NCI-H460 (cell line): ENCODE measurements around the gene TBC1D4. TPM values are rescaled to one million over a fixed set of nuclear protein-coding genes. Genes with fewer than 3 reads are reported as not detected.
A peak's percentile ranks its signal among the peaks of the same experiment; 100 is the strongest.
"Not testable (repeated sequence)": the region's sequence is repeated elsewhere in the genome, so short reads cannot be mapped to it uniquely, and the experiment has no call there.

Source experiments
- DNase-seq: peaks from one replicate; pipeline ENCODE4 v3.0.0-alpha.2; 2016; ENCODE audit warnings: low read depth; ENCODE audit errors: extremely low read depth
- total RNA-seq: library from RNA; depleted of rRNA; stranded (reverse); fragments of >200 nt; shearing (Covaris generic); gene quantifications from 2 replicates; pipeline ENCODE4 v1.2.3, GENCODE V29; 2014

TBC1D4 gene
- total RNA-seq, 1 experiment from 2014 or later: 14.0 TPM

DNA sequence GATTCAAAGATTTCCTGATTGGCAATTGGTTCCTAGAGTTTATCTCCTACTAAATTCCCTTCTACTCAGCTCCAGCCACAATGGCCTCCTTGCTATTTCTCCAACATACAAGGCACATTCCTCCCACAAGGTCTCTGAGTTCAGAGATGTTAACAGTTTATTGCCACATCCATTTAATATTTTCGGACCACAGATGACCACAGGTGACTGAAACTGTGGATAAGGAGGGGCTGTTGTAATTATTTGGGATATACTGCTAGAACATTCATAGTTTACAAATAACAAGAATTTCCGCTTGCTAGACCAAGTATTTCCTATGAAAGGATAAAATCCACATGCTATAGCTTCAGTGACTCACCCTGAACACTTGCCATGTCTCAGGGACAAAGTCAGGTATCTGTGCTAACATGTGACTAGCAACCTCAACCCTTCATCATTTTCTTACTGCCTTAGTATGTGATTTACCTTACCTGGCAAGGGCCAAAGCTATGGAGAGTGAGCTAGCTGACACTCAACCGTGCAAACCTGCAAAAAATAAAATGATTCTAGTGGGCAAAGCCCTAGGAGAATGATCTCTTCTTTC is 117.7 kb downstream of the TBC1D4 start:
- DNase-seq: no peak

DNA sequence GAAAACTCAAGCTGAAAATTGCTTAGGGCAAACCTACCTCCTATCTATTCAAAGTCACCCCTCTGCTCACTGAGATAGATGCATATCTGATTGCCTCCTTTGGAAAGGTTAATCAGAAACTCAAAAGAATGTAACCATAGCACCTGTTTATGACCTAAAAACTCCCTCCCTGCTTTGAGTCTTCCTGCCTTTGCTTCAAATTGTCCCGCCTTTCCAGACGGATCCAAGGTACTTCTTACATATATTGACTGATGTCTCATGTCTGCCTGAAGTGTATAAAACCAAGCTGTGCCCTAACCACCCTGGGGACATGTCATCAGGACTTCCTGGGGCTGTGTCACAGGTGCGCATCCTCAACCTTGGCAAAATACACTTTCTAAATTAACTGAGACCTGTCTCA is 118.6 kb downstream of the TBC1D4 start:
- no peak for DNase-seq

DNA sequence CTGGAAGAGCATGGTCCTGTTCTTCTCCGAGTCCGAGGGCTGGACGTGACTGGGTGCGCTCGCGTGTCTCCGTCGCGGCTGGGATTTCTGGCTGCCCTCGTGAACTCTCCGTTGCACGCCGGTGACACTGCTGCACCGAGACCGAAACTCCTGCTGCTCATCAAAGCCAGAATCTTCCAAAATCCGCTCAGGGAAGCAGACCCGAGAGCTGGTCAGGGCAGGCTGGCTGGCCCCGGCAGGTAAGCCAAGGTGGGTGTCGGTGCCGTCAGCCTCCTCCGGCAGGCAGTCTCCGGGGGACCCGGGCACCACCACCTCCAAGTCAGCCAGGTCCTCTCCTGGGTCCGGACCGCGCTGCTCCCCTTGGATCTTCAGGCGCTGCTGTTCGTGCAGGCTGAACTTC is 119.9 kb downstream of the TBC1D4 start:
- no peak for DNase-seq

DNA sequence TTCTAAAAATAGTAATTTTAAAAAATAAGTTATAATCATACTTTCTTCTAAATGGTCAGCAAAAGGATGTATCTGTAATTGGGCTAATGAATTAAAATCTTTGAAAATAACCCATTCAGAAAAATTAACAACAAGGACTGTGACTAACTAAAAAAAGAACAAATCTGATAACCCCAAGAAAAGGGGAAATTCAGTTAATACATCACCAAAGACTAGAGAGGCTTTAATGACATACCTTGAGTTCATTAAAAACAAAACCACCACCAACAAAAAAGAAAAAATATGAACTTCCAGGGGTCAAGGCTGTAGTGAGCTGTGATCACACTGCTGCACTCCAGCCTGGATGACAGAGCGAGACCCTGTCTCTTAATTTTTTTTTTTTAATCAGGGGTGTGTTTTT is 121.8 kb downstream of the TBC1D4 start:
- DNase-seq: no peak

DNA sequence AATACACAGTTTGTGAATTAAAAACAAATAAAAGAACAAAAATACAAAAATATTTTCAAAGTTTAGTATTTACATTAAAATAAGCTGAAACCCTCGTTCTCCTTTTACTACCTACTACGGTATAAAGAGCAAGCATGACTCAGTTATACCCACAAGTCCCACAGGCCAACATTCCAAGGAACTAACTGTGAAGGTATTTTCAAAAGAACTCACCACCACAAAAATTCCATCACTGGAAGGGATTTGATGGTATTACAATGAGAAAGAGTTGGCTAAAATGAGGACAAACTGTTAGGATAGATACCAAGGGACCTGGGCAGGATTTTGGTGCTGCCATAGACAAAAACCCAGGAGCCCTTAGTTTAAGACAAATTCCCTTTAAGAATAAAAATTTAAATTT is 122.7 kb downstream of the TBC1D4 start:
- DNase-seq: no peak

DNA sequence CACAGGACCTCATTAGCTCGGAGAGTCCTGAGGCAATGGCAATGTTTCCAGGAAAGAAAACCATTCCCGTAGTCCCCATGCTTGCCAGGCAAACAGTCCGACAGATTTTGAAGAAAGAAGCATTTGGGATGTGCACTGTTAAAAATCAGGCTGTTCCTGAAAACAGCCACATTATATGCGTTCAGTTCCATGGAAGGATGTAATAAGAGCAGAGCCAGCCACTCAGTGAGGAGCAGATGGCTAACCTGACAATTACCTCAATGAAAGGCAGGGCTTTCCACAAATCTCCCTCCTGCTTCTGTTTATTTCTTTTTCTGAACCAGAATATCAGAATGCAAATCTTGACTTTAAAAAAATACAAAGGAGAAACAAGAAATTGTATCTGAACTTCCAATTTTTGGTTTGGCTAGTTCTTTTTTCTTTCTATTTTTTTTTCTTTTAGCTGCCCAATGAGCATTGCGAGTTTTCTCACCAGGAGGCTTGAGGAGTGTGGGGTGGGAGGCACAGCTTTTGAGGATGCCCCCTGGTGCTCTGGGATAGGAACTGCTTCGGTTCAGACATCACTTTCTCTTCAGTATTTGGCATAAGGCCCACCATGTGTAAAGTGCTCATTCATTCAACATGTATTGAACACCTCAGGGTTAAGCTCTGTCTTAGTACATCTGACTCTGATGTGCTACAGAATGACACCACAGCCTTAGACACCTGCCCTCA is 124.2 kb downstream of the TBC1D4 start:
- peak; percentile 70 for DNase-seq

DNA sequence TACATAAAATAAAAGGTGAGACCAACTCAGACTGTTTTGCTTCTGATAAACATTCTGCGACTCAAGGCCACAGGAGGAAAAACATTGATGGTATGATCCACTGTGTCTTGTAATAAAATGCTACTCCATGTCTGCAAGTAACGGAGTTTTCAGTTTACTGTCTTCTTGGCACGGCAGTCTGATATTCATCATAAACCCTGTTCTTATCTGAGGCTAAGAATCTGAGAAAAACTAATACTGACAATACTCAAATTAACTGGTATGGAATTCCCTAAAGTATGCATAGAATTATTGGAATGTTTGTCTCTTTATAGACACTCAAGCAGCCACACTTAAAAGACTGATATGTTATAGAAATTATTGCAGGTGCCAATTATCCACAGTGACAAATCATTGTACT is 125.5 kb downstream of the TBC1D4 start:
- DNase-seq: no peak

DNA sequence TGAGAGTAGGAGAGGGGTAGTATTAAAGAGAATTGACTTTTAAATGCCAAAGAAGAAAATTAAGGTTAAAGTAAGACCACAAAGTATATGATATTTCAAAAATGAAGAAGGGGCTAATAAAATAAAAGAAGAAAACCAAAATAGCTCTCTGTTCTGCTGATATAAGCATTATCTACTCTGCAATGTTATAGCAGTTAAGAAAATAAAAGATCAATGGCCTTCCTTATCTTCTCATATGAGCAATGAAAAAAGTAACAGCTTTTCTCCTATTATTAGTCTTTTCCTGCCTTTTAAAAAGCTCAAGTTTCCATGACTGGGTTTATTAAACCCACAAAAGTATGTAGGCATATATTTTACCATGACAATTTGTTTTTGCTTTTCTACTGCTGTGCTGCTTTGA is 126.4 kb downstream of the TBC1D4 start:
- no peak for DNase-seq

DNA sequence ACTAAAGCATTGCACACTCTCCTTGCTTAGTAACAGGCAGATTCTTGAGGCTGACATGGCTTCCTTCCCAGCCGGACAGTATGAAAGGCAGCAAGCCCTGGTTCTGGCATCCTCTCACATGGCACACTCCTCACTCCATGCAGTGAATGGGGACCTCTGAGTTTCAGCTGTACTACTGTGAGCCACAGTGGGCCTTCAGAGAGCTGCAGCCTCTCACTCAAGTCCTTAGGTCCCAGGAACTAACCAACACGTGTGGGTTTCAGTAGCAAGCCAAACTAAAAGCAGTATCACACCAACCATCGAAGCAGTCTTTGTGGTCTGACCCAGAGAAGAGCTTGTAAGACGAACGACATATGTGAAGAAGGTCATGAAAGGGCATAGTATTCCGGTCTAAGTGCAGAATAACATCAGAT is 128.2 kb downstream of the TBC1D4 start:
- DNase-seq: no peak

DNA sequence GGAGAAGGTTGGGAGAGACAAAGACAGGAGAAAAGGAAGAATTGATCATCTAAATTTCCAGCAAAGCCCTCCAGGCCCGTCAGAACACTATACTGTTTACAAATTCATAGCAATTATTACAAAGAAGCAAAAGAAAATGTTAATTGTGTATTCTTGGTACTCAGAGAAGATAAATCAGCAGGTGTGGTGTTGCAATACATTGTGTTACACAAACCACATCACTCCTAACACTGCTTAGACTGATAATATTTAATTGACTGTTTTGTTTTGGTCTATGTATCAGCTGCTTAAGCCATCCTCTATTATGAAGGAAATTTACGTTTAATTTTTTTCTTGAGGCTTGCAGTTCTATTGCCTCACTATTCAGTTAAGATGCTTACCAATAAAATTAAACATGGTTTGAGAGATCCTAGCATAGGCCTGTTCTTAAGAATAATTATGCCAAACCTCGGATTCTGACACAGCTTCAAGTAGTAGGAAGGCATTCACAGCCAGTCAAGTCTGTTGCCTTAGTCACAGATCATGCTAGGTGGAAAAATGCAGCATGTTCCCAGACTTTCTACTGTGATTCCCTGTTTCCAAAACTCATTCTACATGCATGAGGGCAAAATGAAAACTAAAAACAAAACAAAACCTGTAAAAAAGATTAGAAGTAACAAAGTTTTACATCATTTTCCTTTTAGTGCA is 129.2 kb downstream of the TBC1D4 start:
- no peak for DNase-seq

DNA sequence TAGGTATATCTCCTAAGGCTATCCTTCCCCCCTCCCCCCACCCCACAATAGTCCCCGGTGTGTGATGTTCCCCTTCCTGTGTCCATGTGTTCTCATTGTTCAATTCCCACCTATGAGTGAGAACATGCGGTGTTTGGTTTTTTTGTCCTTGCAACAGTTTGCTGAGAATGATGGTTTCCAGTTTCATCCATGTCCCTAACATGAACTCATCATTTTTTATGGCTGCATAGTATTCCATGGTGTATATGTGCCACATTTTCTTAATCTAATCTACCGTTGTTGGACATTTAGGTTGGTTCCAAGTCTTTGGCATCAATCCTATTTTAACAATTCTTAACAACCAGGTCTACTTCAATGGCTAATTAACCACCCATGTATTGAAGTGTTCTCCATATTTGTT is 130.4 kb downstream of the TBC1D4 start:
- not testable (repeated sequence) for DNase-seq

DNA sequence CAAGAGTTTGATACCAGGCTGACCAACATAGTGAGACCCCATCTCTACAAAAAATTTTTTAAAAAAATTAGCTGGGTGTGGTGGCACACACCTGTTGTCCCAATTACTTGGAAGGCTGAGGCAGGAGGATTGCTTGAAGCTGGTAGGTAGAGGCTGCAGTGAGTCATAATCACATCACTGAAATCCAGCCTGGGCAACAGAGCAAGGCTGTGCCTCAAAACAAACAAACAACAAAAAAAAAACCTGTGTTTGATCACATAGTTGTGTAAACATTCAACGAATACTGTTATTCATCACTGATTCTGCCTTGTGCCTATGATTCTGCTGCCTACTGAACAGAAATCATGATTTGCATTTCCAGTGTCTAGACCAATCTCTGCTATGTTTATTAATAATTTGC is 134.0 kb downstream of the TBC1D4 start:
- DNase-seq: peak; percentile 29

DNA sequence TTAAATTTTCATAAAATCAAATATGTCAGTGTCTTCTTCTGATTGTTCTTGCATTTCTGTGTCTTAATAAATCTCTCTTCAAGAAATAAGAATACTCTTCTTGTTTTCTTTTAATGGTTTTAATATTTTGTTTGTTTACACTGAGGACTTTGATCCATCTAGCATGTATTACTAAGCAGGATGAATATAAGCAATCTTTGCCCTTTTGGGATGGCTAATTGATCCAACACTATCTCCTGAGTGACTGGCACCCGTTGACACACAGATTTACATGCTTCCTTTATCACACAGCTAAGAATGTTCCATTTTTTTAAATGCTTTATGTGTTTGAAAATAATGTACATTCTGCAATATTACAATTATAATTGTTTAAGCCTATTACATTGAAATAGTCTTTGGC is 134.5 kb downstream of the TBC1D4 start:
- no peak for DNase-seq

DNA sequence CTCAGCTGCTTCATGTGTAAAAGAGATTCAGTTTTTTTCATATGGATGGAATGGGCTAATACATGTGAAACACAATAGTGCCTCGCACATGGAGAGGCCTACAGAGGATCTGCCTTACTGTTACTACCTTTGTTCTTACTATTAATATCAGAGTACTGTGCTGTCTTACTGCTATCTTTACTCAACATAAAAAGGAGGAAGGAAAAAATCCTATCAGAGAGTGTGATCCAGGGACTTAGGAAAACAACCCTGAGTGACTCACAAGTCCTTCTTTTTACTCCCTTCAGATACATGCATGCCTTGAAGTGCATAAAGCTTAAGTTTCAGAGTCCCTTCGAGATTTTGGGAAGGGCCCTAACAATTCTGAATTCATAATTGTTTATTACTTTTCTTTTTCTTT is 136.8 kb downstream of the TBC1D4 start:
- no peak for DNase-seq

DNA sequence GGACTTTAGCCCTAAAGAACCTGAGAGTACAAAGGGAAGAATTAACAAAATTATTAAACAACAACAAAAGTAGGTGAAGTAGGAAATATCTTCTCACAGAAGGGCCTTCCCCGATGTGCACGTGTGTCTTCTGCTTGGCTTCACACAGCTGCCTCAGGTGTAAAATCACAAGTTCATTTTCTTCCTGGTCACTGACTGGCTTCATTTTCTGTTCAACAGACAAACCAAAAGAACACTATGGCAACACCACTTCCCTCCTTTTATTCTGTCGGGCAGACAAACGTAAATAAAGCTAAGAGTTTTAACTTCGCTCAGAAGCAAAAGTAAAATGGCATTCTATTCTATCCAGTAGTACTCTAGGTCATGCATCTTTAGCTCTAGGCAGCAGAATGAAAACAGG is 140.9 kb downstream of the TBC1D4 start:
- no peak for DNase-seq

DNA sequence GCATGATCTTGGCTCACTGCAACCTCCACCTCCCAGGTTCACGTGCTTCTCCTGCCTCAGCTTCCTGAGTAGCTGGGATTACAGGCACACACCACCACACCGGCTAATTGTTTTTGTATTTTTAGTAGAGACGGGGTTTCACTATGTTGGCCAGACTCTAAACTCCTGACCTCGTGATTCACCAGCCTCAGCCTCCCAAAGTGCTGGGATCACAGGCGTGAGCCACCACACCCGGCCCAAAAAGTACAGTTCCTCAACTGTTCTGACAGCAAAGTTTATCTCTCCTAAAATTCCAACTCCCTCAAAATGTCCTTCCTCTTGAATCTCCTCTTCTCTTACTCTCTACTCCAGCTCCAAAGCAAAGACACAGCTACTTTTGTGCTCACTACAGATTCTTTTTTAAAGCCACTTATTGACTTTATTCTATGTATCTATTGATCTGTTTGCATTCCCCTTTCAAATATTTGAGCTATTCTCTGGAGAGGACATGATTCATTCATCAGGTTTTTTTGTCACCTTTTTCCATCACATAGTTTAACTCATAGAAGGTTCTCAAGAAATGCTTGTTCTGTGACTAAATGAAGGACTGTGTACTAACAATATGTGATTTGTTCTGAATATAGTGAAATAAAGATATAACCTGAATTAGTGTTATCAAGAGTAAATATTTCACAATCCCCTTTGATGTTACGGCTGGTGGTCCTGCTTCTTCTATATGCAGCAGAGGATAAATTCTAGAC is 142.2 kb downstream of the TBC1D4 start:
- DNase-seq: no peak

DNA sequence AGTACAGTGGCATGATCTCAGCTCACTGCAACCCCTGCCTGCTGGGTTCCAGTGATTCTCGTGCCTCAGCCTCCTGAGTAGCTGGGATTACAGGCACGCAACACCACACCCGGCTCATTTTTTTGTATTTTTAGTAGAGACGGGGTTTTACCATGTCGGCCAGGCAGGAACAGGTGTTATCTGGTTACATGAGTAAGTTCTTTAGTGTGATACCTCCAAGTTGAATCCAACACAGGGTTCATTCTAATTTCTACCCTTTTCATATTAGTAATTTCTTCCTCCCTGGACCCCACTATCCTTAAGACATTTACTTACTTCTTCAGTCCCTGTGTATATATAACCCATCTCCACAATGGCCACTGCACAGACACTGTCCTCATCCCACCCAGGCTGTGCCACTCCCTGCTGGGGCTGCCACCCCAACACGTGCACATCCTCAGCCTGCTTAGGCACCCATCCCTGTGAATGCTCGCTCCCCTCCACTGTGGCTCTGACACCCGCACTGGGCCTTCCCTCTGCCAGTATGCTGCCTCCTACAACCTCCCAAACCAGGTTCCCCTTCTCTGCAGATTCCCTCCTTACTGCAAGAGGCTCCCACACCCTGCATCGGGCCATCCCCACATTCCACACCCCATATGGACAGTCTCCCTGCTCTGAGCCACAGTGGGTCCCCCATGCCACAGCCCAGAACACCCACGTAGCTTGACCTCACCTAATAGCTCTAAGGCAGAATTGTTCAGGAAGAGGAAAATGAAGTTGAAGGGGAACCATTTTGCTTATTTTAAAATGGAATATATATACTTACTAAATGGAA is 147.1 kb downstream of the TBC1D4 start:
- DNase-seq: no peak

DNA sequence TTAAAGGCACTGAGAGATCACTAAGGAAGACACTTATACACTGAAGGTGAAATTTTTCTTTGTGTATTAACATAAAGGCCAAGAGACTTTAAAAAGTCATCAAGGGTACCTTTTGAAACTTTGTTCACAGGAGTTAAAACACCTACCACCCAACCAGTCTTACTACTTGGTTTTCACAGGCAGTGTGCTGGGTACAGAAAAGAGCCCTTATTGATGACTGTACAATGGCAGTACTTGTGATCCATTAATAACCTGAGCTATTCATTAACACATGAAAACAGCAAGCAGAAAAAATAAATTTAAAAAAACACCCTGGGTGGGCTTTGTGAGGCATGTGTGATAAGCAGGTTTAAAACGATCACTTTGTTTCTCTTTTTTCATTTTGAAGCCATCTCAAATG is 148.9 kb downstream of the TBC1D4 start:
- DNase-seq: no peak

DNA sequence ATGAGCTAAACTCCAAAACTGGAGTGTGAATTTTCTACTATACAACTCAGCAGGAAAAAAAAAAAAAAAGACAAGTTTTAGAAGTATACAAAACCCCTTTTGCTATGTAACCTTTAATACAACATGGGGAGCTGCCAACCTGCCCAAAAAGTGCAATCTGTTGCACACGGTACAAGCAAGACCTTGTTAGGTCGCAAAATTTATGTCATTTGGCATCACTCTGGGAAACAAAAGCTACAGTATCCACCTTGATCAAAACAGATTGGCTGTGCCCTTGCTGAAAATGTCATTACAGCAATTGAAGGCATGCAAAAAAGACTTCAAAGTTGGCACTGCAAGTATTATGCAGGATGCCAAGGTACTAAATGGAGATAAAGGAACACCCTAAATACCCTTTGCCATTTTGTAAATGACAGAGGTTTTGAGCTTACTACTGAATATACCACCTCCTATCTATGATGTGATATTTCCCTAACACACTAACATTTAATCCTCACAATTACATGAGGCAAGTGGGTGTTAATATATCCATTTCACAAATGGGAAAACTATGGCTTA is 150.1 kb downstream of the TBC1D4 start:
- DNase-seq: no peak

DNA sequence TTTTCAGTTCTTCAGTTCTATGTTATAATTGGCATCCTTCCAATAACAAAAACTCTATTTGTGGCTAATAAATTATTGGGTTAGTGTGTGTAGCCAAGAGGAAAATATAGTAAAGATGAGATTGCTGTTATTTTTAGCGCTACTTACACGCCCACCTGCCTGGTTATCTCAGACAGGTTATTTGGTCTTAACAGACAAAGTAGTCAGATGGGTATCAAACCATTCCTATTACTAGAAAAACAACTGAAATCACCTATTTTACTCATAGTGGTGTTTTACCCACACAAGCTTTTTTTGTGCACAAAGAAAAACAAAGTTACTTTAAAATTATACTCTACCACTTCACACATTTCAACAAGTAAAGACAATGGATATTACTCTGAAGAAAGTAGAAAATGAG is 151.2 kb downstream of the TBC1D4 start:
- DNase-seq: no peak
